Fibroblast of lung (primary cell): Measurements from ENCODE around the gene INSIG2.

Experiments
- CTCF ChIP-seq, 2 donors: IDR thresholded peaks in 1 of 2; conservative IDR thresholded peaks in 1 of 2; 1 replicate in 1 of 2; 2 replicates in 1 of 2; pipeline ENCODE4 v1.5.1; 2011 to 2012; ENCODE audit warnings: low read length in 2 of 2, control low read depth in 1 of 2, inconsistent platforms in 1 of 2, low read depth in 1 of 2, mild to moderate bottlenecking in 1 of 2
- EZH2 ChIP-seq: IDR thresholded peaks from 2 replicates; pipeline ENCODE4 v1.5.1; 2012; ENCODE audit warnings: low read length, control low read depth, mild to moderate bottlenecking; ENCODE audit errors: missing control alignments

- no peak for TF ChIP-seq CTCF (conservative IDR thresholded peaks at IDR 0.05 in 1 of 2, IDR thresholded peaks at IDR 0.05 in 1 of 2; ENCODE audit: low read depth in 1 of 2, low read length in 2 of 2)
- TF ChIP-seq EZH2: no peak
Measured at GRCh38 chr2:118122594-118123281, 34.5 kb downstream of the INSIG2 start.
